Psoas muscle (tissue), 8 donors: ENCODE results near the gene SLC26A1. TPM values are rescaled to one million over a fixed set of nuclear protein-coding genes. Genes with fewer than 3 reads are reported as not detected.
"Not testable (repeated sequence)": the region's sequence is repeated elsewhere in the genome, so short reads cannot be mapped to it uniquely, and the experiment has no call there.

ENCODE experiments used
- ATAC-seq, 4 donors: fragments of 200-7000 bp; cut with Tn5 transposase; one replicate each; pipeline ENCODE4 v1.9.1; 2020; ENCODE audit warnings: moderate library complexity in 3 of 4, mild to moderate bottlenecking in 2 of 4
- DNase-seq, 2 donors: peaks; one replicate each; pipeline ENCODE4 v3.0.0-alpha.2; 2020
- H3K27ac ChIP-seq: fragments of 200-600 bp; one replicate; pipeline ENCODE4 v1.8.0; 2022
- H3K27me3 ChIP-seq, 3 donors: fragments of 200-600 bp in 1 of 3; one replicate each; pipeline versions ENCODE4 v1.6.1 to v1.8.0; 2013 to 2022; ENCODE audit warnings: low read length in 2 of 3, mild to moderate bottlenecking in 2 of 3, moderate library complexity in 1 of 3; ENCODE audit not compliant: insufficient read depth in 3 of 3
- H3K36me3 ChIP-seq, 2 donors: fragments of 200-600 bp in 1 of 2; one replicate each; pipeline versions ENCODE4 v1.6.1 to v1.8.0; 2013 to 2022; ENCODE audit warnings: low read depth in 1 of 2, mild to moderate bottlenecking in 1 of 2, moderate library complexity in 1 of 2; ENCODE audit not compliant: insufficient read depth in 1 of 2
- H3K4me1 ChIP-seq: fragments of 200-600 bp; one replicate; pipeline ENCODE4 v1.8.0; 2022
- H3K4me3 ChIP-seq: fragments of 200-600 bp; one replicate; pipeline ENCODE4 v1.8.0; 2022; ENCODE audit warnings: mild to moderate bottlenecking
- H3K9me3 ChIP-seq: fragments of 200-600 bp; one replicate; pipeline ENCODE4 v1.8.0; 2022
- WGBS, 3 donors: extraction: QIAGEN DNeasy Blood & Tissue Kit; methylation state at CpG; one replicate each; pipeline versions ENCODE4 v1.1.6 to v1.1.7; 2013; 5-methylcytosine and 5-hydroxymethylcytosine counted together
- intact Hi-C, 2 donors: fragments of 100-400 bp; cut with DNase I; formaldehyde crosslinking; loops; one replicate each; pipeline versions ENCODE4 v1.11.0 to v1.14.2; 2022
- polyA plus RNA-seq, 3 donors: library from polyadenylated mRNA; stranded (reverse); fragments of 200-250 nt; gene quantifications; one replicate each; pipeline ENCODE4 v1.2.3, GENCODE V29; 2013
- total RNA-seq, 4 donors: library from RNA; stranded (reverse); fragmentation: NEBNext Ultra II Directional in 2 of 4; extraction: Animal tissue kit (Norgen Biotek cat#: 25700) in 2 of 4; gene quantifications; one replicate each; pipeline versions ENCODE4 v1.2.1 to v1.2.4, GENCODE V29; 2021 to 2023
- TF ChIP-seq, protein P1 (sequence below): fragments of 200-600 bp; IDR thresholded peaks from one replicate; pipeline ENCODE4 v1.8.0; 2022; ENCODE audit warnings: antibody characterized with exemption
- donor health status: healthy with polysubstance abuse.
- donor health status: DM: no; HTN: no; CAD: no; lungs with moderate emphysema.
- donor health status: Bipolar disorder and iron deficiency.
- donor health status: healthy.
- donor health status: DM: yes; HTN: yes; CAD: no.
- donor health status: DM: no; HTN: no; CAD: no.
- donor health status: DM: no; HTN: no; CAD: no.
- donor health status: DM: yes; HTN: yes; CAD: no.

SLC26A1 gene
- total and polyA plus RNA-seq, 7 donors = 0.06 to 0.36 (median 0.15) TPM; not detected in 3

DNA sequence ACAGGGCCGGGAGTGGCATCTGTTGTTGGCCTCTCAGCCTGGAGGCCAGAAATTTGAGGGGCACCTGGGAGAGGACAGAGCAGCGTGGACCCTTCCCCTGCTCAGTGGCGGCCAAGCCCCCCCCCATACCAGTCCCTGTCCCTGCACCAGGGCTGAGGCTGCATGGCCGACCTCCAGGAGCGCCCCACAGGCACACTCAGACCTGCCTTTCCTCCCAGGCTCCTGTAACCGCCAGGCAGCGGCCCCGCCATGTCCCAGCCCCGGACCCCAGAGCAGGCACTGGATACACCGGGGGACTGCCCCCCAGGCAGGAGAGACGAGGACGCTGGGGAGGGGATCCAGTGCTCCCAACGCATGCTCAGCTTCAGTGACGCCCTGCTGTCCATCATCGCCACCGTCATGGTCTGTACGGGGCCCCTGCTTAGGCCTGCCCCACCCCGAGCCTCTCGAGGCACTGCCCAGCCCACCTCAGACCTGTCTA is 45.7 kb downstream of the SLC26A1 start:
- no peaks in the 10 kb centered on the region for H3K9me3 ChIP-seq
- no peaks in the 10 kb centered on the region for H3K4me1 ChIP-seq
- WGBS, 3 donors = 94 to 95% (median 94%) methylated on average over 18 to 19 of the region's 19 CpGs
- intact Hi-C loops = no loop called here
- DNase-seq (peak in 1 of 2 donors; percentile 35), ATAC-seq (no peak)
- no peak overlapping the region for H3K27ac ChIP-seq
- TF ChIP-seq, protein P1, sequence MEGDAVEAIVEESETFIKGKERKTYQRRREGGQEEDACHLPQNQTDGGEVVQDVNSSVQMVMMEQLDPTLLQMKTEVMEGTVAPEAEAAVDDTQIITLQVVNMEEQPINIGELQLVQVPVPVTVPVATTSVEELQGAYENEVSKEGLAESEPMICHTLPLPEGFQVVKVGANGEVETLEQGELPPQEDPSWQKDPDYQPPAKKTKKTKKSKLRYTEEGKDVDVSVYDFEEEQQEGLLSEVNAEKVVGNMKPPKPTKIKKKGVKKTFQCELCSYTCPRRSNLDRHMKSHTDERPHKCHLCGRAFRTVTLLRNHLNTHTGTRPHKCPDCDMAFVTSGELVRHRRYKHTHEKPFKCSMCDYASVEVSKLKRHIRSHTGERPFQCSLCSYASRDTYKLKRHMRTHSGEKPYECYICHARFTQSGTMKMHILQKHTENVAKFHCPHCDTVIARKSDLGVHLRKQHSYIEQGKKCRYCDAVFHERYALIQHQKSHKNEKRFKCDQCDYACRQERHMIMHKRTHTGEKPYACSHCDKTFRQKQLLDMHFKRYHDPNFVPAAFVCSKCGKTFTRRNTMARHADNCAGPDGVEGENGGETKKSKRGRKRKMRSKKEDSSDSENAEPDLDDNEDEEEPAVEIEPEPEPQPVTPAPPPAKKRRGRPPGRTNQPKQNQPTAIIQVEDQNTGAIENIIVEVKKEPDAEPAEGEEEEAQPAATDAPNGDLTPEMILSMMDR = no peak
- H3K27me3 ChIP-seq = no peaks in the 10 kb centered on the region
- H3K4me3 ChIP-seq = no peak overlapping the region
- H3K36me3 ChIP-seq = peaks cover 0 to 12% of the 10 kb centered on the region in 2 donors

DNA sequence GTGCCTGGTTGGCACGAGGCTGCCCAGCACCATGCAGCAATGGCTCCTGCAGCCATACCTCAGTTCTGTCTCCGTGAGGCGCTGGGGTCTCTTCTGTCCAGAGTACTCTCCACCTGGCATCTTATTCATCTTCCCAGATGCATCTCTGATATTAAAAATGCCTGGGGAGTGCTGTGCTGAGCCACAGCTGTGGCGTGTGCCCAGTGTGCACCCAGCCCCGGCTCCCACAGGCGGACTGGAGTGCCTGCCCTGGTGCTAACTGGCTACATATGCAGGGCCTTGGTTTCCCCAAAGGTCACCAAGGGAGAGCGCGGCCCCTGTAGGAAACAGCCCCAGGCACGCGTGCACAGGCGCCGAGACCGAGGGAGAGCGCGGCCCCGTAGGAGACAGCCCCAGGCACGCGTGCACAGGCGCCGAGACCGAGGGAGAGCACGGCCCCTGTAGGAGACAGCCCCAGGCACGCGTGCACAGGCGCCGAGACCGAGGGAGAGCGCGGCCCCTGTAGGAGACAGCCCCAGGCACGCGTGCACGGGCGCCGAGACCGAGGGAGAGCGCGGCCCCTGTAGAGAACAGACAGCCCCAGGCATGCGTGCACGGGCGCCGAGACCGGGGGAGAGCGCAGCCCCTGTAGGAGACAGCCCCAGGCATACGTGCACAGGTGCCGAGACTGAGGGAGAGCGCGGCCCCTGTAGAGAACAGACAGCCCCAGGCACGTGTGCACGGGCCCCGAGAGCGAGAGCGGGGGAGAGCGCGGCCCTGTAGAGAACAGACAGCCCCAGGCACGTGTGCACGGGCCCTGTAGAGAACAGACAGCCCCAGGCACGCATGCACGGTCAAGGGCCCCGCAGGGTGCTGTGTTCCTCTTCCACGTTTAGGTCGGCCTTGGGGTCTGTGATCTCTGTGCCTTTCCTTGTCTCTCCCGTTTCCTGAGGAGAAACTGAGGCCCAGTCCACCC is 46.4 kb downstream of the SLC26A1 start:
- no peak for ATAC-seq
- H3K9me3 ChIP-seq = no peaks in the 10 kb centered on the region
- no peaks in the 10 kb centered on the region for H3K4me1 ChIP-seq
- H3K27ac ChIP-seq = no peak overlapping the region
- DNase-seq = peak in 1 of 2 donors; percentile 34
- intact Hi-C loops = no loop called here
- TF ChIP-seq, protein P1 = no peak
- no peak overlapping the region for H3K4me3 ChIP-seq
- H3K36me3 ChIP-seq = peaks cover 0 to 8% of the 10 kb centered on the region in 2 donors
- whole genome bisulfite sequencing, 3 donors = 72 to 75% (median 74%) methylated on average over 58 to 62 of the region's 62 CpGs
- no peaks in the 10 kb centered on the region for H3K27me3 ChIP-seq

DNA sequence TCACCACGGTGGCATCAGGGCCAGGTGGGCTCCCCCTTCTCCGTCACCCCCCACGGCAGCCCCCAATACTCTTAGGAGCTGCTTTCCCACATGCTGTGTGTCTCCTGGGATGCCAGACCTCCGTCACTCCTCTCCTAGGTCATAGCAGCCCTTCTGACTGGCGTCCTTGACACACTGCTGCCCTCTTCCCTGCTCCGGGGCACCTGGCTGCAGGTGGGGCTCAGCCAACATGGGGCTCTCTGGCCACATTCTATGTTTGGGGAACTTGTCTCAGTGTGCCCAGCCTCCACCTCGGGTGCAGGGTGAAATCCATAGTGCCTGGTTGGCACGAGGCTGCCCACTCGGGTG is 47.1 kb downstream of the SLC26A1 start:
- ATAC-seq (no peak), DNase-seq (no peak)
- no peaks in the 10 kb centered on the region for H3K4me1 ChIP-seq
- intact Hi-C loops = no loop called here
- no peak overlapping the region for H3K27ac ChIP-seq
- TF ChIP-seq, protein P1 = no peak
- no peaks in the 10 kb centered on the region for H3K27me3 ChIP-seq
- peaks cover 0 to 6% of the 10 kb centered on the region in 2 donors for H3K36me3 ChIP-seq
- H3K4me3 ChIP-seq = no peak overlapping the region
- 73 to 77% (median 74%) methylated on average over 9 of the region's 9 CpGs for WGBS, 3 donors
- H3K9me3 ChIP-seq = no peaks in the 10 kb centered on the region

DNA sequence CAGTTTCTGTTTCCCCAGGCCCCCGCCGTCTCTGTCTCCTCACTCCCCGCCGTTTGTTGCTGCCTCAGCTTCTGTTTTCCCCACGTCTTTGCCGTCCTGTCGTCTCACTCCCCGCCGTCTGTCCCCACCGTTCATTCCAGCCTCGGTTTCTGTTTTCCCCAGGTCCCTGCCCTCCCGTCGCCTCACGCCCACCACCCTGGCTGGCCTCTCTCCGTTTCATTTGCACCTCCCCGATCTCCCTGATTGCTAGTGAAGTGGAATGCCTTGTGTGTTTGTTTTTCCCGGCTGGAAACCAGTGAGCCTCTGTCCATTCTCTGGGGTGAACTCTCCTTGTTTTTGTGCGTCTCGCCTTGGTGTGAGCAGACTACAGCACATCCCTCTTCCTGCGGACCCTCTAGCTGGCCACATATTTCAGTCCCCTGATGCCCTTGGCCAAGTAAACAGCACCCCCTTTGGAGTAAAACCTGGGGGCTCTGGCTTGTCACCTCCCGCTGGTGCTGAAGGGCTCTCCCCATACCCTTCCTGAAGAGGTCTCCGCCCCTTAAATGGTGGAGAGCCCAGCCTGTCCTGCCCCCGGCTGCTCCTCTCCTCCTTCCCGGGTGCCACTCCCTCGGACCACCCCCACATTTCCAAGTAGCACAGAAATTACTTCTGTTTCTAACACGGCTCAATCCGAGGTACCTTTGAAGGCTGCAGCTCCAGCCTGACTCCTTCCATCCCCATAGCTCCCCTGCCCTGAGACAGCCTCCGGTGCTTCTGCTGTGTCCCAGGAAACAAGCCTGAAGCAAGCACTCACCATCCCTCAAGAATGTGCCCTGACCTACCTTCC is 47.7 kb downstream of the SLC26A1 start:
- no peaks in the 10 kb centered on the region for H3K4me1 ChIP-seq
- no peak overlapping the region for H3K4me3 ChIP-seq
- peak in 1 of 2 donors; percentile 32 for DNase-seq
- ATAC-seq = no peak
- no peak overlapping the region for H3K27ac ChIP-seq
- 60 to 65% (median 65%) methylated on average over 28 of the region's 28 CpGs for WGBS, 3 donors
- TF ChIP-seq, protein P1 = no peak
- no peaks in the 10 kb centered on the region for H3K27me3 ChIP-seq
- no peaks in the 10 kb centered on the region for H3K9me3 ChIP-seq
- H3K36me3 ChIP-seq = peaks cover 0 to 6% of the 10 kb centered on the region in 2 donors
- intact Hi-C loops = no loop called here

DNA sequence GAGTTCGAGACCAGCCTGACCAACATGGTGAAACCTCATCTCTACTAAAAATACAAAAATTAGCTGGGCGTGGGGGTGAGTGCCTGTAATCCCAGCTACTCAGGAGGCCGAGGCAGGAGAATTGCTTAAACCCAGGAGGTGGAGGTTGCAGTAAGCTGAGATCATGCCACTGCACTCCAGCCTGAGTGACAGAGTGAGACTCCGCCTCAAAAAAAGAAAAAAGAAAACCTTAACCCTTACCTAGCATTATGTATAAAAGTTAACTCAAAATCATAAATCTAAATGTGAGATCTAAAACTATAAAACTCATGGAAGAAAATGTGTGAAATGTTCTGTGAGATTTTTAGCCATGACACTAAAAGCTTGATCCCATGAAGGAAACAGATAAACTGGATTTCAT is 53.7 kb downstream of the SLC26A1 start:
- ATAC-seq, H3K27me3 ChIP-seq, H3K9me3 ChIP-seq, H3K36me3 ChIP-seq, H3K4me1 ChIP-seq, intact Hi-C loops, H3K4me3 ChIP-seq, DNase-seq, H3K27ac ChIP-seq: not testable (repeated sequence)
- WGBS, 3 donors = 79 to 83% (median 83%) methylated on average over 4 of the region's 4 CpGs
